ENCODE data around the gene CST9. TPM values are rescaled to one million over a fixed set of nuclear protein-coding genes. Genes with fewer than 3 reads are reported as not detected.

Gene CST9
- polyA plus RNA-seq, 1 donor: not detected

DNA sequence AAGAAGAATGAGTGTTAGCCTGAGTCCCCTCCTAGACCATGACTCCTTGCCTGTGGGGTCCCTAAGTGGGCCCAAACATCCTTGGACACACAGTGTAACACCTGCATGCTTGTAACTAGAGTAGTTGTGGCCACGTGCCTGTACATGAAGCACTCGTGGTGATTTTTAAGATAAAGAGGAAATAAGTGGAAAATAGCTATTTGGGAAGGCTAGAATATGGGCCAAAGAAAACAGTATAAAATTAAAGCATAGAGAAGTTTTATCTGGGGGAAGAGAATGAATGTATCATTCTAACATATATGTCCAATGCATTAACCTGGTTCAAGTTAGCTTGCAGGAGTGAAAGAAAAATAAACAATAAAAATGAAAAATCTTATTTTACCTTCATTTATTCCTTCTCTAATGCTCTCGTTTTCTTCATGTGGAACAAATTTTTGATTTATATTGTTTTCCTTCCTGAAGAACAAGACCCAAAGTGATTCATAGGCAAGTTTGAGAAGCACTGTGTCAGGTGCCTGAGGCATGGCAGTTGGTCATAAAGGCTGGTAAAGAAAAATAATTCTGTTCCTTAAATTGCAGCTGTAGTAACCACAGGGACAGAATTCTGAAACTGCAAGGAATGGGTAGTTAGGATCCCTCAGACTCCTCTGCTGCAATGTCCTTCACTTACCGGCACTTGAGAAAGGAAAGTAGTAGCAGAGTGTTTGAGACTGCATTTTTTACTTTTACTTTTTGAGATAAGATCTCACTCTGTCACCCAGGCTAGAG, 40.6 kb upstream of the CST9 start:
- WGBS (ENCODE audit: insufficient coverage, low lambda C conversion rate): 88% methylated on average over 3 of the region's 4 CpGs
- no peak for DNase-seq
- Histone ChIP-seq H3K27ac (ENCODE audit: low read length) (no peak overlapping the region), H3K36me3 (ENCODE audit: control insufficient read depth, insufficient read depth, low read length) (no peaks in the 10 kb centered on the region), H3K4me3 (ENCODE audit: low read length) (no peak overlapping the region), H3K27me3 (ENCODE audit: control insufficient read depth, insufficient read depth, low read length) (no peaks in the 10 kb centered on the region), H3K4me1 (ENCODE audit: control insufficient read depth, insufficient read depth, low read length) (no peaks in the 10 kb centered on the region), H3K9me3 (ENCODE audit: control insufficient read depth, low read depth, low read length) (no peaks in the 10 kb centered on the region)

GRCh38 chr20:23645575-23645974, 39.9 kb upstream of the CST9 start:
- WGBS (ENCODE audit: insufficient coverage, low lambda C conversion rate): no CpG with 5 or more reads among the region's 1 CpG
- no peak overlapping the region for H3K4me3 ChIP-seq (ENCODE audit: low read length)
- no peaks in the 10 kb centered on the region for H3K27me3 ChIP-seq (ENCODE audit: control insufficient read depth, insufficient read depth, low read length)
- H3K36me3 ChIP-seq (ENCODE audit: control insufficient read depth, insufficient read depth, low read length): no peaks in the 10 kb centered on the region
- DNase-seq: no peak
- no peaks in the 10 kb centered on the region for H3K4me1 ChIP-seq (ENCODE audit: control insufficient read depth, insufficient read depth, low read length)
- no peaks in the 10 kb centered on the region for H3K9me3 ChIP-seq (ENCODE audit: control insufficient read depth, low read depth, low read length)
- no peak overlapping the region for H3K27ac ChIP-seq (ENCODE audit: low read length)

DNA sequence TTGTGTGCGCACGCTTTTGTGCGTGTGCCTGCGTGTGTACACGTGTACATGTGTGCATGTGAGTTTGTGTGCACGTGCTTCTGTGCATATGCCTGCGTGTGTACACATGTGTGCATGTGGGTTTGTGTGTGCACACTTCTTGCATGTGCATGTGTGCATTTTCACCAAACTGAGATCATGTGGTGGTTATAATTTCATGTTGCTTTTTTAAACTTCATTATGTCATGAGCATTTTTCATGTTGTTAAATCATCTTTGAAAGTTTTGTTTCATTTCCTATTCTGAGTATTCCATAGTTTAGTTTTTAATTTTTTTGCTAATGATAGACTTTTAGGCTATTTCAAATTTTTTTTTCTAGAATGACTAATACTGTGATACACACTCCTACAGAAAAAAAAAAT, 38.4 kb upstream of the CST9 start:
- Histone ChIP-seq H3K36me3 (ENCODE audit: control insufficient read depth, insufficient read depth, low read length) (no peaks in the 10 kb centered on the region), H3K27me3 (ENCODE audit: control insufficient read depth, insufficient read depth, low read length) (no peaks in the 10 kb centered on the region), H3K4me1 (ENCODE audit: control insufficient read depth, insufficient read depth, low read length) (peaks cover 8% of the 10 kb centered on the region), H3K27ac (ENCODE audit: low read length) (no peak overlapping the region), H3K9me3 (ENCODE audit: control insufficient read depth, low read depth, low read length) (peaks cover 4% of the 10 kb centered on the region), H3K4me3 (ENCODE audit: low read length) (no peak overlapping the region)
- DNase-seq: no peak
- 80% methylated on average over 4 of the region's 7 CpGs for WGBS (ENCODE audit: insufficient coverage, low lambda C conversion rate)

- Histone ChIP-seq H3K27me3 (ENCODE audit: control insufficient read depth, insufficient read depth, low read length) (no peaks in the 10 kb centered on the region), H3K4me1 (ENCODE audit: control insufficient read depth, insufficient read depth, low read length) (peaks cover 8% of the 10 kb centered on the region), H3K27ac (ENCODE audit: low read length) (no peak overlapping the region), H3K36me3 (ENCODE audit: control insufficient read depth, insufficient read depth, low read length) (no peaks in the 10 kb centered on the region), H3K9me3 (ENCODE audit: control insufficient read depth, low read depth, low read length) (peaks cover 4% of the 10 kb centered on the region), H3K4me3 (ENCODE audit: low read length) (no peak overlapping the region)
- no peak for DNase-seq
- 82% methylated on average over 5 of the region's 6 CpGs for WGBS (ENCODE audit: insufficient coverage, low lambda C conversion rate)
These were observed 37.9 kb upstream of the CST9 start for GRCh38 chr20:23643659-23644058.

- Histone ChIP-seq H3K9me3 (ENCODE audit: control insufficient read depth, low read depth, low read length) (peaks cover 4% of the 10 kb centered on the region), H3K4me3 (ENCODE audit: low read length) (no peak overlapping the region), H3K4me1 (ENCODE audit: control insufficient read depth, insufficient read depth, low read length) (peaks cover 8% of the 10 kb centered on the region), H3K27me3 (ENCODE audit: control insufficient read depth, insufficient read depth, low read length) (no peaks in the 10 kb centered on the region), H3K36me3 (ENCODE audit: control insufficient read depth, insufficient read depth, low read length) (no peaks in the 10 kb centered on the region), H3K27ac (ENCODE audit: low read length) (no peak overlapping the region)
- no peak for DNase-seq
- no CpG with 5 or more reads among the region's 12 CpGs for WGBS (ENCODE audit: insufficient coverage, low lambda C conversion rate)
These were observed 36.4 kb upstream of the CST9 start for GRCh38 chr20:23641936-23642751.

DNA sequence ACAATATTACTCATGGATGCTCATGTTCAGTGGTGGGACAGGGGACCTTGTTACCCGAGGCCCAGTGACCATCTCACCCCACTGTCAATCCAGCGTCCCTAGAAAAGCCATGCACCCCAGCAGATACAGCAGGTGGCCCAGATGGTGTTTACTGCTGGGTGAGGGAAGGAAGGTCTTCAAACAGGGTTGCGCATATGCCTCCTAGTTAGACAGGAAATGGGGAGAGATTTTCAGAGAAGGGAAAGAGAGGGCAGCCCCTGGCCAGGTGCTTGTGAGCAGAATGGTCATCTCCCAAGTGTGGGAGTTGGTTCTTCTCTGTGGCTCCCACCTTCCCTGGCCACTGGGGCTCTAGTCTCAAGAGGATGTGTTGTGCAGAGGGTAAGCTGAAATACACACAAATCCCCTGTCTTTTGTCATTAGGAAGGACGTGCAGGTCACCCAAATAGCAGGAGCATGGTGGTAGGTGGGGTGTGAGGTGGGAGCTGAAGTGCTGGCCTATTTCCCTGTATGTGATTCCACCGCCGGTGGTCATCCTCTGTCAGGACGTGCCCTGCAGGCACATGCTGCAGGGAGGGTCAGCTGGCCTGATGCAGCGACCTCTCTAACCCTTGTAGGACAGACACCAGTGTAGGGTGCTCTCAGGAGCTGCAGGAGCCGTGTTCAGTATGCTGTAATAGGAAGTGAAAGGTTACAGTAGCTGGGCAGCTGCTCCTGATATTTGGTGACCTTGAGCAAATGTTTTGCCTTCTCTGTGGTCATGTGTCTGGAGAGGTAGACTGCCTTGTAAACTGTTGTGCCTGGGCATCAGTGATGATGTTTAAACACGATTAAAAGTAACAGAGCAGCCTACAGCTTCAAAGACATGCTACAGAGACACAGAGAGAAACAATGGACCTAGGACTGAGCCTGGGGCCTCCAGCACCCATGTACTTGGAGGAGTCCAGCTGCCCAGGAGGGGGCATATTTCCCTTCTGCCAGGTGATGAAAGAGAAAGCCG, 35.3 kb upstream of the CST9 start:
- Histone ChIP-seq H3K27me3 (ENCODE audit: control insufficient read depth, insufficient read depth, low read length) (no peaks in the 10 kb centered on the region), H3K4me3 (ENCODE audit: low read length) (no peak overlapping the region), H3K27ac (ENCODE audit: low read length) (no peak overlapping the region), H3K9me3 (ENCODE audit: control insufficient read depth, low read depth, low read length) (peaks cover 4% of the 10 kb centered on the region), H3K36me3 (ENCODE audit: control insufficient read depth, insufficient read depth, low read length) (peaks cover 2% of the 10 kb centered on the region), H3K4me1 (ENCODE audit: control insufficient read depth, insufficient read depth, low read length) (peaks cover 16% of the 10 kb centered on the region)
- no CpG with 5 or more reads among the region's 11 CpGs for WGBS (ENCODE audit: insufficient coverage, low lambda C conversion rate)
- no peak for DNase-seq

GRCh38 chr20:23640018-23640601, 34.4 kb upstream of the CST9 start:
- H3K4me1 ChIP-seq (ENCODE audit: control insufficient read depth, insufficient read depth, low read length): peaks cover 22% of the 10 kb centered on the region

DNA sequence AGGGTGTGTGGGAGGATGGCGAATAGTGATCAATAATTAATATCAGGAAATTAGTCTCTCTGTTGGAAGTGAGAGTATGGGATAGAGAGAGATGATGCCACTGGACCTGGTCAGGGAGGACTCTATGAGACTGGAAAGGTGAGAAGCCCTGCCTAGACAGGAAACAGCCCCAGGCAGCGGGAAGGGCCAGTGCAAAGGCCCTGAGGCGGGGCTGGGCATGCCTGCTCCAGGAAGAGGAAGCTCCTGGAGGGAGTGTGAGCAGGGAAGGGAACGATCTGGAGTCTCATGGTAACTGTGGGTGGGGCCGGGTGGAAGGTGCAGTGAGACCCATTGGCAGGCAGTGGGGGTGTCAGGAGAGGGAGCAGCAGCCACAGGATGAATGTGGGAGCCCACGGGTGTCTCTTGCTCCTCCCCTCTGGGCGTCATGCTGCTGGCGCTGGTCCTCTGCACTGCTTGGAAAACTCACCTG, 33.8 kb upstream of the CST9 start:
- peaks cover 4% of the 10 kb centered on the region for H3K9me3 ChIP-seq (ENCODE audit: control insufficient read depth, low read depth, low read length)
- no peaks in the 10 kb centered on the region for H3K27me3 ChIP-seq (ENCODE audit: control insufficient read depth, insufficient read depth, low read length)
- no CpG with 5 or more reads among the region's 8 CpGs for WGBS (ENCODE audit: insufficient coverage, low lambda C conversion rate)
- H3K36me3 ChIP-seq (ENCODE audit: control insufficient read depth, insufficient read depth, low read length): peaks cover 11% of the 10 kb centered on the region
- H3K4me1 ChIP-seq (ENCODE audit: control insufficient read depth, insufficient read depth, low read length): peaks cover 22% of the 10 kb centered on the region
- no peak for DNase-seq
- H3K27ac ChIP-seq (ENCODE audit: low read length): no peak overlapping the region
- no peak overlapping the region for H3K4me3 ChIP-seq (ENCODE audit: low read length)

More at GRCh38 chr20:23640018-23640601, 34.4 kb upstream of the CST9 start:
- no CpG with 5 or more reads among the region's 8 CpGs for WGBS (ENCODE audit: insufficient coverage, low lambda C conversion rate)
- Histone ChIP-seq H3K36me3 (ENCODE audit: control insufficient read depth, insufficient read depth, low read length) (peaks cover 5% of the 10 kb centered on the region), H3K27ac (ENCODE audit: low read length) (no peak overlapping the region), H3K9me3 (ENCODE audit: control insufficient read depth, low read depth, low read length) (peaks cover 4% of the 10 kb centered on the region), H3K27me3 (ENCODE audit: control insufficient read depth, insufficient read depth, low read length) (no peaks in the 10 kb centered on the region), H3K4me3 (ENCODE audit: low read length) (no peak overlapping the region)
- DNase-seq: peak in 1 of 2 donors; percentile 62

DNA sequence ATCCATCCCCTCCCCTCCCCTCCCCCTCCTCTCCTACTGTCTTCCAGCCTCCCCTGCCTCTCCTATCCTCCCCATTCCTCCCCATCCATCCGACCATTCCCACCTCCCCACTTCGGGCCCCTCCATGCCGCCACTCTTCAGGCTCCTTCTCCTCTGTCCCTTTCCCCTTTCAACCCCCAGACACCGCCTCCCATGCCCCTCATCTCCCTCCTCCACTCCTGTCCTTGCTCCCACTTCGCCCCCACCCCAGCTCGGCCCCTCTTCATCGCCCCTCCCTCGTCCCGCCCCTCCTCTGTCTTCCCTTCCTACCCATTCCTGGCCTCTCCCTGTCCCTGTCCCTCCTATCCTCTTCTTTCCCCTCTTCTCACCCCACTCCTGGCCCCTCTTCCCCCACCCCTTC, 32.6 kb upstream of the CST9 start:
- H3K36me3 ChIP-seq (ENCODE audit: control insufficient read depth, insufficient read depth, low read length): peaks cover 21% of the 10 kb centered on the region
- DNase-seq: no peak
- H3K4me3 ChIP-seq (ENCODE audit: low read length): no peak overlapping the region
- WGBS (ENCODE audit: insufficient coverage, low lambda C conversion rate): 52% methylated on average over 4 of the region's 9 CpGs
- H3K27me3 ChIP-seq (ENCODE audit: control insufficient read depth, insufficient read depth, low read length): no peaks in the 10 kb centered on the region
- peaks cover 4% of the 10 kb centered on the region for H3K9me3 ChIP-seq (ENCODE audit: control insufficient read depth, low read depth, low read length)
- no peak overlapping the region for H3K27ac ChIP-seq (ENCODE audit: low read length)
- H3K4me1 ChIP-seq (ENCODE audit: control insufficient read depth, insufficient read depth, low read length): peaks cover 22% of the 10 kb centered on the region

Measured in large intestine (tissue), 3 donors.